OCI-LY7 (cell line): Measurements from ENCODE around the gene MTCL1.

ENCODE experiments used
- CTCF ChIP-seq: fragments of 200-600 bp; sonication (generic); conservative IDR thresholded peaks from 2 replicates; pipeline ENCODE4 v1.5.1; 2014; ENCODE audit warnings: mild to moderate bottlenecking, antibody characterized with exemption, low read length, moderate library complexity, mixed read lengths
- EZH2phosphoT487 ChIP-seq: fragments of 200-600 bp; sonication (generic); IDR thresholded peaks from 2 replicates; pipeline ENCODE4 v1.6.1; 2018; ENCODE audit warnings: low read depth, borderline replicate concordance, mild to moderate bottlenecking, mixed run types, antibody characterized with exemption, low read length, moderate library complexity, mixed read lengths

- no peak for TF ChIP-seq CTCF
- no peak for TF ChIP-seq EZH2phosphoT487
These were observed 13.1 kb downstream of the MTCL1 start for GRCh38 chr18:8718401-8718913.
